Epithelial cell of prostate (primary cell): ENCODE data around the gene GPSM1.

Experiments
- DNase-seq: peaks from one replicate; pipeline ENCODE4 v3.0.0-alpha.2; 2011; ENCODE audit warnings: low read depth, low spot score
- H3K27ac ChIP-seq: fragments of 450-650 bp; 2 replicates; pipeline ENCODE4 v1.5.1; 2017; ENCODE audit warnings: mild to moderate bottlenecking

GPSM1 gene

GRCh38 chr9:136387217-136387616 lies 59.9 kb downstream of the GPSM1 start:
- H3K27ac ChIP-seq: no peak overlapping the region
- DNase-seq: no peak

GRCh38 chr9:136389396-136389795 lies 62.1 kb downstream of the GPSM1 start:
- no peak overlapping the region for H3K27ac ChIP-seq
- no peak for DNase-seq

- no peak overlapping the region for H3K27ac ChIP-seq
- no peak for DNase-seq
Measured at GRCh38 chr9:136391737-136392537, 64.6 kb downstream of the GPSM1 start.

GRCh38 chr9:136392538-136393449 lies 65.5 kb downstream of the GPSM1 start:
- H3K27ac ChIP-seq: no peak overlapping the region
- no peak for DNase-seq

GRCh38 chr9:136393531-136393930 lies 66.2 kb downstream of the GPSM1 start:
- no peak overlapping the region for H3K27ac ChIP-seq
- DNase-seq: no peak

GRCh38 chr9:136394312-136395019 lies 67.1 kb downstream of the GPSM1 start:
- DNase-seq: no peak
- H3K27ac ChIP-seq: no peak overlapping the region

GRCh38 chr9:136395020-136395340 lies 67.6 kb downstream of the GPSM1 start:
- no peak for DNase-seq
- no peak overlapping the region for H3K27ac ChIP-seq

- no peak for DNase-seq
- H3K27ac ChIP-seq: no peak overlapping the region
Measured at GRCh38 chr9:136395345-136396218, 68.2 kb downstream of the GPSM1 start.

- no peak for DNase-seq
- no peak overlapping the region for H3K27ac ChIP-seq
Measured at GRCh38 chr9:136396219-136396515, 68.8 kb downstream of the GPSM1 start.

- H3K27ac ChIP-seq: no peak overlapping the region
- no peak for DNase-seq
Measured at GRCh38 chr9:136397643-136398042, 70.3 kb downstream of the GPSM1 start.

- DNase-seq: no peak
- H3K27ac ChIP-seq: no peak overlapping the region
Measured at GRCh38 chr9:136398286-136398685, 70.9 kb downstream of the GPSM1 start.

- DNase-seq: no peak
- H3K27ac ChIP-seq: peak overlapping the region; percentile 26
Measured at GRCh38 chr9:136399176-136400037, 72.1 kb downstream of the GPSM1 start.

- DNase-seq: peak; percentile 36
Measured at GRCh38 chr9:136400038-136400834, 72.9 kb downstream of the GPSM1 start, which contains the start of gene SNAPC4. Gene SNAPC4 (minus strand): TSS chr9:136400170. CDS start chr9:136398428, 1,742 bp downstream.

GRCh38 chr9:136401173-136401922 lies 74.0 kb downstream of the GPSM1 start:
- no peak overlapping the region for H3K27ac ChIP-seq
- no peak for DNase-seq

More at GRCh38 chr9:136400038-136400834, 72.9 kb downstream of the GPSM1 start, which contains the start of gene SNAPC4:
- peak within 1 kb of the TSS; percentile 26 for H3K27ac ChIP-seq

GRCh38 chr9:136402067-136402466 lies 74.7 kb downstream of the GPSM1 start:
- DNase-seq: no peak
- H3K27ac ChIP-seq: no peak overlapping the region

GRCh38 chr9:136403538-136403914 lies 76.2 kb downstream of the GPSM1 start:
- no peak for DNase-seq
- no peak overlapping the region for H3K27ac ChIP-seq
